ENCODE measurements around the gene CDKN1A. TPM values are rescaled to one million over a fixed set of nuclear protein-coding genes. Genes with fewer than 3 reads are reported as not detected.

Gene CDKN1A
- total RNA-seq, 6 donors from 2014 or later: 61.8 to 186 (median 127) TPM

DNA sequence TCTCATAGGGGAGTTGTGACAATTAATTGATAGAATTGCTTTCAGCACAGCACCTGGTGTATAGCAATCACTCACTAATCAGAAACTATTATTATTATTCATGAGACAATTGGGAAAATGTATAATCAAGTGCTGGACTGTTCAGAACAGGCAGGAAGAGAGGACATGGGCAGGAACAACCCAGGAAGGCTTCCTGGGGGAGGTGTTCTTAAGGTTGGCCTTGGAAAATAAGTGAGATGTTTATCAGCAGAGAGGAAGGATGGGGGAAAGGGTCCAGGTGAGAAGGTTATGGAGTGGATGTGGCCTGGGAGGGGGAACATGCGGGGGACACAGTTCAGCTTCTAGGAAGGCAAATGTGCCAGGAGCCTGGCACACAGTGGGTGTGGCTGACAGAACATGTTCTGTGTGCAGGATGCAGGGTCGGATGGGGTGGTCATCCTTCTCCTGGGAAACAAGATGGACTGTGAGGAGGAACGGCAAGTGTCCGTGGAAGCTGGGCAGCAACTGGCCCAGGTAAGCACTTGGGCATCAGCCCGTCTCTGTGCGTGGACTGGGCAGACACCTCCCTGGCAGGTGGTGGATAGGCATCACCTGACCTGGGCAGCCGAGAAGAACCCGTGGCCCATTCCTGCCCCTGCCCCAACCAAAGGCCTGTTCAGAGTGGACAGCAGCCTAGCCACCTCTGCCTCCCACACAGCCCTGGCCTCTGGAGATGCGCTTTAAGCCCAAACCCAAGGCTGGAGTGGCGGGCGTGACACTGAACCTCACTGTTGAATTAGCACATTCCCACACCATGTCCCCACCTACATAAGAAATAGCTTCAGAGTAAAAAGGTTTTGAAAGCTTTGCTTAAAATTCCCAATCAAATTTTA, 50.0 kb downstream of the CDKN1A start:
- H3K27ac ChIP-seq: no peak overlapping the region
- H3K4me3 ChIP-seq: no peak overlapping the region
- peak in 1 of 2 donors; percentile 23 for ATAC-seq (ENCODE audit: low FRiP score in 2 of 2)
- no peak for TF ChIP-seq EP300 (IDR thresholded peaks at IDR 0.05)
- no peak for TF ChIP-seq POLR2A (IDR thresholded peaks at IDR 0.05)
- TF ChIP-seq POLR2AphosphoS5 (IDR thresholded peaks at IDR 0.05): no peak
- TF ChIP-seq CTCF (IDR thresholded peaks at IDR 0.05): no peak
- H3K36me3 ChIP-seq: no peaks in the 10 kb centered on the region
- 79 to 89% methylated on average over 11 of the region's 11 CpGs for WGBS, 2 donors
- no peaks in the 10 kb centered on the region for H3K9me3 ChIP-seq
- no peak for DNase-seq
- peaks cover 0 to 5% (median 4%) of the 10 kb centered on the region in 4 donors for H3K4me1 ChIP-seq
- no peaks in the 10 kb centered on the region for H3K27me3 ChIP-seq

GRCh38 chr6:36729161-36729524, 50.6 kb downstream of the CDKN1A start:
- H3K27ac ChIP-seq: no peak overlapping the region
- DNase-seq (no peak), ATAC-seq (ENCODE audit: low FRiP score in 2 of 2) (peak in 1 of 2 donors; percentile 51)
- H3K4me1 ChIP-seq: peaks cover 0 to 6% (median 4%) of the 10 kb centered on the region in 4 donors
- H3K9me3 ChIP-seq: no peaks in the 10 kb centered on the region
- no peaks in the 10 kb centered on the region for H3K27me3 ChIP-seq
- TF ChIP-seq EP300 (IDR thresholded peaks at IDR 0.05) (no peak), CTCF (IDR thresholded peaks at IDR 0.05) (no peak), POLR2A (IDR thresholded peaks at IDR 0.05) (no peak), POLR2AphosphoS5 (IDR thresholded peaks at IDR 0.05) (no peak)
- no peak overlapping the region for H3K4me3 ChIP-seq
- no peaks in the 10 kb centered on the region for H3K36me3 ChIP-seq
- WGBS, 2 donors: 35 to 43% methylated on average over 3 of the region's 3 CpGs

DNA sequence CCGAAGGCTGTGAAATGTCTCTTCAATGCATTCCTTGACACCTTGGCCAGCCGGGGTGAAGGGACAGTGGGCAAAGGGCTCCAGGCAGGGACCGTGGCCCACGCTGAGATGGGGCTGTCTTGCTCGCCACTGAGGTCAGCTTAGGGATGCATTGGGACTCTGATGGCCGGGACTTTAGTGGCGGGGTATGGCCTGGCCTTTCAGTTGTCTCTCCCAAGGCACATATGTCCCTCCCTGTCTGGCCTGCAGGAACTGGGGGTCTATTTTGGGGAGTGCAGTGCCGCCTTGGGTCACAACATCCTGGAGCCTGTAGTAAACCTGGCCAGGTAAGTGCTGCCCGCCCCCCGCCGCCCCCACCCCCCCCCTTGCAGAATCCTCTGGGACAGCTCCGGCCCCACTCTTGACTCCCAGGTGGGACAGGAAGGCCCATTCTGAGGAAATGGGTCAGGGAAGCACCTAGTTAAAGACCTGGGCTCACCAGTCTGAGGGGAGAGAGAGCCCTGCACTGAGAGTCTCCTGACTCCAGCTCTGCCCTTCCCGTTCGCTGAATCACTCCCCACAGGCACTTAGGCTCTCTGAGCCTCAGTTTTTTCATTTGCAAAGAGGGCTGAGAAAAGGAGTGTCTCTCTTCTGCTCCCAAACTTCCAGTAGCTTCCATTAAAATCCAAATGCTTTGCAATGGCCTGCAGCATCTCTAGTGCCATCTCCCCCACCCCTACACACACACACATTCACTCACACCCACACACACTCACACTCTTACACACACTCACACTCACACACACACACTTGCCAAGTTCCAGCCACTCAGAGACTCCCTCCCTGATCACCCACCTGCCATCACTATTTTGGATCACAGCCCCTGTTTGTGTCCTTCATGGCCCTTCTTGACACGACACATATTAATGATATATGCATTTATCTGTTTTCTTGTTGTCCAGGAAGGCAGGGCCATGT, 52.2 kb downstream of the CDKN1A start:
- ATAC-seq (ENCODE audit: low FRiP score in 2 of 2) (no peak), DNase-seq (no peak)
- WGBS, 2 donors: 90 to 94% methylated on average over 6 to 15 of the region's 15 CpGs
- no peak overlapping the region for H3K27ac ChIP-seq
- no peaks in the 10 kb centered on the region for H3K36me3 ChIP-seq
- no peak for TF ChIP-seq POLR2AphosphoS5 (IDR thresholded peaks at IDR 0.05)
- no peak for TF ChIP-seq EP300 (IDR thresholded peaks at IDR 0.05)
- no peak for TF ChIP-seq CTCF (IDR thresholded peaks at IDR 0.05)
- no peak for TF ChIP-seq POLR2A (IDR thresholded peaks at IDR 0.05)
- H3K4me3 ChIP-seq: no peak overlapping the region
- no peaks in the 10 kb centered on the region for H3K27me3 ChIP-seq
- H3K4me1 ChIP-seq: peaks cover 14 to 22% (median 16%) of the 10 kb centered on the region in 4 donors
- H3K9me3 ChIP-seq: no peaks in the 10 kb centered on the region

DNA sequence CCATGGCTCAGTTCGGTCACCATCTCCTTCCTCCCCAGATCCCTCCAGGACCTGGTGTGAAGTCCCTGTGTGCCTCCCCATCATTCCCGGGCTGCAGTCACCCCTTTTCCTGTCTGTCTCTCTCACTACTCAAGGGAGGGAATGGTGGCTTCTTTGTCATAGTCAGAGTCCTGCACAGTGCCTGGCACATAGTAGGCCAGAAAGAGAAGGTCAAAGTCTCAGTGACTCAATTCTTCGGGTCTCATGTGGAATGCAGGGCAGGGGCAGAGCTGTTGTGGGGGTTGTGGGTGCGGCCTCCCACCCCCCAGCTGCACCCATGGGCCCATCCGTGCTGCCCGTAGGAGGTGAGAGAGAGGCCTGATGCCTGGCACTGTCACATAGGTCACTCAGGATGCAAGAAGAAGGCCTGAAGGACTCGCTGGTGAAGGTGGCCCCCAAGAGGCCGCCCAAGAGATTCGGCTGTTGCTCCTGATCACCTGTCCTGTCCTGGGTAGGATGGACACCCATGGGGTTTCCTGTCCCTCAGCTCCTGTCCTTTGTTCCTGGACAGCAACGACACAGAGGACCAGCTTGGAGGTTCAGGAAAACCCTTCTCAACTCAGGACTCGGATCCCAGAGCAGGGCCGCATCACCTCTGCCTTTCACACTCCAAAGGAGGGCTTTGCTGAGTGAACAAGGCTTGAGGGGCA, 53.3 kb downstream of the CDKN1A start:
- no peaks in the 10 kb centered on the region for H3K36me3 ChIP-seq
- no peak for TF ChIP-seq EP300 (IDR thresholded peaks at IDR 0.05)
- no peak for TF ChIP-seq CTCF (IDR thresholded peaks at IDR 0.05)
- no peak for TF ChIP-seq POLR2A (IDR thresholded peaks at IDR 0.05)
- no peak for TF ChIP-seq POLR2AphosphoS5 (IDR thresholded peaks at IDR 0.05)
- ATAC-seq (ENCODE audit: low FRiP score in 2 of 2): no peak
- WGBS, 2 donors: 89 to 90% methylated on average over 7 to 12 of the region's 12 CpGs
- no peaks in the 10 kb centered on the region for H3K9me3 ChIP-seq
- DNase-seq: no peak
- no peak overlapping the region for H3K27ac ChIP-seq
- H3K27me3 ChIP-seq: no peaks in the 10 kb centered on the region
- H3K4me1 ChIP-seq: peaks cover 20 to 27% (median 23%) of the 10 kb centered on the region in 4 donors
- no peak overlapping the region for H3K4me3 ChIP-seq
